Fibroblast of skin of left biceps (primary cell): Measurements from ENCODE around the gene PTPA.
"Not testable (repeated sequence)": the region's sequence is repeated elsewhere in the genome, so short reads cannot be mapped to it uniquely, and the experiment has no call there.

Experiments
- DNase-seq, 2 experiments: peaks; one replicate each; pipeline ENCODE4 v3.0.0-alpha.2; 2013; ENCODE audit warnings: low read depth in 2 of 2

The PTPA gene

DNA sequence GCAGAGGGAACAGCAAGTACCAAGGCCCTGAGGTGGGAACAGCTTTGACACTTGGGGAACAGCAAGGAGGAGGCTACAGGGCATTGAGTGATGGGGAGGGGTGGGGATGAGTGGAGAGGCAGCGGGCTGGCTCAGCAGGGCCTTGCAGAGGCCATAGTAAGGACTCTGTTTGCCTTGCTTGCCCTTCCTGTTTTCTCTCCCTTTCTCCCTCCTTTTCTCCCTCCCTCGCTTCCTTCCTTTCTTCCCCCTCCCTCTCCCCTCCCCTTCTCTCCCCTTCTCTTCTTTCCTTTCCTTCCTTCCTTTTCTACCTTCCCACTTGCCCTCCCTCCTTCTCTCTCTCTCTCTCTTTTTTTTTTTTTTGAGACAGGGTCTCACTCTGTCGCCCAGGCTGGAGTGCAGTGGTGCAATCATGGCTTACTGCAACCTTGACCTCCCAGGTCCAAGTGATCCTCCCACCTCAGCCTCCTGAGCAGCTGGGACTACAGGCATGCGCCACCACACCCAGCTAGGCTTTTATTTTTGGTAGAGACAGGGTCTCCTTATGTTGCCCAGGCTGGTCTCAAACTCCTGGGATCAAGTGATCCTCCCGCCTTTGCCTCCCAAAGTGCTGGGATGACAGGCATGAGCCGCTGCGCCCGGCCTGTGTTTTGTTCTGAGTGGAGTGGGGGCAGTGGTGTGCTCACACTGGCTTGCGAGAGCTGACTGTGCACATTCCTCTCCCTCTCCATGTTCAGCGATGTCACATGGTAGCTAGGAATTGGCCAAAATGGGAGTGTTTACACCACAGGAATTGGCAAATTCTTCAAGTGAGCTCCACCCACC lies 49.7 kb downstream of the PTPA start:
- no peak for DNase-seq

DNA sequence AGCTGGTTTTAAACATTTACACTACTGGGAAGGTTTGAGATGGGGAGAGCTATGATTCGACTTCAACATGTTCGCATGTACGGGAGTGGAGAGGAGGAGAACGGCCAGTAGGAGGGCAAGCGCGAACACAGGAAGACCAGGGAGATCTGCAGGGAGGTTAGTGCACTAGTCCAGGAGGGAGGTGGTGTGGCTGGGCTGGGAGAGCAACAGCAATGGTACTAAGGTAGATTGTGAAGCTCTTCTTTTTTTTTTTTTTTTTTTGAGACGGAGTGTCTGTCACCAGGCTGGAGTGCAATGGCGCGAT lies 50.3 kb downstream of the PTPA start:
- DNase-seq, result no peak

DNA sequence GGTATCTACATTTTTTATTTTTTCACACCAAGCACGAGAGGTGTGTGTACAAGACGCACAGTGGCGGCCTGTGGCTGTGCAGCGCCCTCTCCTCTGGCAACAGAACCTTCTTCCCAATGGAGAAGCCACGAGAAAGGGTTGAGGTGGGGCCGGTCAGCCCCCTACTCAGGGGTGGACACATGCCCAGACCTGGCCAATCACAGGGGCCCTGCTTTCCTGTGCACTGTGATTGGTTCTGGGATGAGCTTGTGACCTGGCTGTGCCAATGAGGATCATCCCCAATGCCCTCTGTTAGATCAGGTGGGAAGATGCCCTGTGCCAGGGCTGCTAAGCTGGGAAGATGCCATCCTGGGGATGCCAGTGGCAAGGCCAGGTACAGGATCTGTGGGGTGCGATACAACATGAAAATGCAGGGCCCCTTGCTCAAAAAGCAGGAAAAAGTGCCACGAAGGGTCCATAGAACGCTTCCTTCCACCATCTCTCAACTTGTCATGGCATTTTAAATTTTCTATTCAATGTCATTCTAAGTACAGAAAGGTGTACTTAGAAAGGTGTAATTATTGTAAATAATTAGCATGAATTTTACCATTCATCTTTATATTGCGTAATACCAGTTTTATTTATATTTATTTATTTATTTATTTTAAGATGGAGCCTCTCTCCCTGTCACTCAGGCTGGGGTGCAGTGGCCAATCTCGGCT lies 51.4 kb downstream of the PTPA start:
- no peak for DNase-seq

DNA sequence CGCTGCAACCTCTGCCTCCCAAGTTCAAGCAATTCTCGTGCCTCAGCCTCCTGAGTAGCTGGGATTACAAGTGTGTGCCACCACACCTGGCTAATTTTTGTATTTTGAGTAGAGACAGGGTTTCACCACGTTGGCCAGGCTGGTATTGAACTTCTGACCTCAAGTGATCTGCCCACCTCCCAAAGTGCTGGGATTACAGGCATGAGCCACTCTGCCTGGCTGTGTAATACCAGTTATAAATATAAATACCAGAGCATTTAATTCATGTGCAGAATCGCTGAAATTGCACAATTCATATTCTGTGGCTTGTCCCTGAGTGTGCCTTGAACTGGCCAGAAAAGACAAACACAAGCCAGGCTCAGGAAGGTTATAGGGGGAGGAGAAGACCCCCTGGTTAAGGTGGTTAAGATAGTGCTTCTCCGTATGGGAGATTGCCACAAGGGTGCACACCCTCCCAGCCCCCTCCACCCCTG lies 52.0 kb downstream of the PTPA start:
- not testable (repeated sequence) for DNase-seq

DNA sequence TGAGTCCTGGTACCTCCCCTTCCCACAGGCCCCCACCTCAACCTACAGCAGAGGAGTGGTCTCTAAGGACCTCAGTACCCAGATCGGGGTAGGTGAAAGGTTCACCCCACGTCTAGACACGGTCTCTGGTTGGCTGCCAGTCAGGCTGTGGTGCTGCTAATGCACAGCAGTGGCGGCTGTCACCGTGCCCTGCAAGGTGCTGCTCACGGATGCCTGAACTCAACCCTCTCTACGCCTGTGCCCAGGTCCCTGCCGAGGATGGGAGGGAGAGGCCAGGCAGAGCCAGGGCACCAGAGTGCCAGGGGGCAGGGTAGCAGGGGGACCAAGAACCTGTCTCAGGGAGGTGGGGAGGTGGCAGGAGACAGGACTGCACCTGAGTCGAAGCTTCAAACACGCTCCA lies 52.5 kb downstream of the PTPA start:
- DNase-seq, result no peak

DNA sequence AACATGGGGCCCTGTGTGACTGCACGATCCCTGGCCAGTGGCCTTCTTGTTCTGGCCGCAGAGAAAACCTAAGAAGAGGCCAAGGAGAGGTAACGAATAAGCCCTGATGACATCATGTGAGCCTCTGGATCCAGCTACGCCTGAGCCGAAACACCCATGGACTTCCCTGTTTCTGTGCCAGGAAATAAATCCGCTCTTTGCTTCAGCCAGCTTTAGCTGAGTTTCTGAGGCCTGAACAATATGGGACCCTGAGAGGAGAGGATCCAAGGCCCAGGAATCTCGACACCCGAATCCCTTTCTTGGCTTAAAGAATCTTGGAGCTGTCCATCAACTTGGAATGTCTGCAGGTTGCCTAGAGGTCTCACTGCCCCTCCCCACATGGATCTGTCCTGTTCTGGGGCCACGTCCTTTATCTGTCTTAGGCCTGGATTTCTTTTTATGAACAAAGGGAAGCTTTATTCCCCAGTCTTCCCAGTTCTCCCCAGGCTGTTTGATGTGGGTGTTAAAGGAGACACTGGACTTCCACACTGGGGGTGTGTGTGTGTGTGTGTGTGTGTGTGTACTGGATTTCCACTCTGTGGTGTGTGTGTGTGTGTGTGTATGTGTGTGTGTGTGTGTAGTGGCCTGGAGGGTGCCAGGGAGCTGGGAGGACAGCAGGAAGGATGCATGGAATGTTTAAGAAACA lies 53.2 kb downstream of the PTPA start:
- DNase-seq, result peak in 1 of 2 experiments; percentile 29

DNA sequence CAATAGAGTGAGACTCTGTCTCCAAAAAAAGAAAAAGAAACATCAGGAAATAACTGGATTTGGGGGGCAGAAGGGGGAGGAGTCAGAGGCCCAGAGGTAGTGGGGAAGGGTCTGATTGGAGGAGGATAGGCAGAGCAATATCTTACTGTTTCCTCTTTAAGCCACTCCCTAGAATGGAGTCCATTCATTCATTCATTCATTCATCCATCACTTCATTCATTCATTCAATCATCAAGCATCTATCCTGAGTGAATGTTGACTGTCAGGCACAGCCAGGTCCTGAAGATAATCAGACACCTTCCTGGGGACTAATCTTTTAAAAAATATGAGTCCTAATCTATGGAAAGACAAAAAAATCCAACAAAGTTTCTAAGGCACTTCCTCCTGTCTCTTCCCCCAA lies 54.0 kb downstream of the PTPA start:
- DNase-seq, result no peak

DNA sequence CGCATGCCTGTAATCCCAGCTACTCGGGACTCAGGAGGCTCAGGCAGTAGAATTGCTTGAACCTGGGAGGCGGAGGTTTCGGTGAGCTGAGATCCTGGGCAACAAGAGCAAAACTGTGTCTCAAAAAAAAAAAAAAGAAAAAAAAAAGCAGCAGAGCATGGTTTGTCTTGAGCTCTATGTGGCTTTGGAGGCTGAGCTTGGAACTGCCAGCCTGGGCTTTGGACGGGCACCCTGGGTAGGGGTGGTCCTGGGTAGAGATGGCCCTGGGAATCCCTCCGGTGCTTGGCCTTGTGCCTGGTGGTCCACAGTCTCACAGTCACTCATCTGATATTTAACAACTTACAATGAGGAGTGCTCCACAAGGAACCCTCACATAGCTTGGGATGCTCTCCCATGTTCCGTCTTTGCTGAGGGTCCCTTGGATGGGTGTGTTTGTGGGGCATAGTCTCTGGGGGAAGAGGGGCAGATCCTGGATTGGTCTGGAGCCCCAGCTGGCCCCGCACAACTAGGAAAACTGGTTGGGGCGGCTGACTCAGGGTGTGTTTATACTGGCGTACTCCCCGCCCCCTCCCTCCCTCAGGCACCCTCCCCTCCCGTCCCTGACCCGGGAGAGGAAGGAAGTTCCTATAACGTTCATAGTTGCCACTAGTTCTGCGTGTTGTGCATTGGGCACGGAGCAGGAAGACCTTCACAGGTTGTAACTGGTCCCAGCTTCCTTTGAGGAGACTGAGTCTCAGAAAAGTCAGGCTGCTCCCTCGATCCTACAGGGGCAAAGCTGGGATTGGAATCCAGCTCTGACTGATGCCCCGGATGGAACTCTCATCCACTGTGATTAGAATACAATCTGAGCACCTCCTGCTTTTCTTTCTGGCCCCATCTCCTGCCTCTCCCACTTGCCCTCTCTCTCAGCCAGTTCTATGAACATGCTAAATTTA lies 55.7 kb downstream of the PTPA start:
- no peak for DNase-seq

DNA sequence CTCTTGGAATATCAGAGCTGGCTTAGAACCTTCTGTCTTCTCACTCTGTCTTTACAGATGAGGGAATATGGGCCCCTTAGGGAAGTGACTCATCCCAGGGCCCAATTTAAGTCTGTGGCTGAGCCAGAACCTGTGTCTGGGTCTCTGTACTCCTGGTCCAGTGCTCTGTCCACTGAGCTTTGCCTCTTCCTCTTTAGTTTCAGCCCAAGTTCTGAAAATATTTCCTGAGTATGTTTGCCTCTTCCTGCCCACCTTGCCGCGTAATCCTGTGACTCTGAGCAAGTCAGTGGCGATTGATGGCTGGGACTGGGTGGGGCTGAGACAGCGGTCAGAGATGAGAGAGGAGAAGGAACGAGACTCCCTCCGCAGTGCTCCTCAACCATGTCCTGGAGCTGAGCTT lies 59.0 kb downstream of the PTPA start:
- no peak for DNase-seq

DNA sequence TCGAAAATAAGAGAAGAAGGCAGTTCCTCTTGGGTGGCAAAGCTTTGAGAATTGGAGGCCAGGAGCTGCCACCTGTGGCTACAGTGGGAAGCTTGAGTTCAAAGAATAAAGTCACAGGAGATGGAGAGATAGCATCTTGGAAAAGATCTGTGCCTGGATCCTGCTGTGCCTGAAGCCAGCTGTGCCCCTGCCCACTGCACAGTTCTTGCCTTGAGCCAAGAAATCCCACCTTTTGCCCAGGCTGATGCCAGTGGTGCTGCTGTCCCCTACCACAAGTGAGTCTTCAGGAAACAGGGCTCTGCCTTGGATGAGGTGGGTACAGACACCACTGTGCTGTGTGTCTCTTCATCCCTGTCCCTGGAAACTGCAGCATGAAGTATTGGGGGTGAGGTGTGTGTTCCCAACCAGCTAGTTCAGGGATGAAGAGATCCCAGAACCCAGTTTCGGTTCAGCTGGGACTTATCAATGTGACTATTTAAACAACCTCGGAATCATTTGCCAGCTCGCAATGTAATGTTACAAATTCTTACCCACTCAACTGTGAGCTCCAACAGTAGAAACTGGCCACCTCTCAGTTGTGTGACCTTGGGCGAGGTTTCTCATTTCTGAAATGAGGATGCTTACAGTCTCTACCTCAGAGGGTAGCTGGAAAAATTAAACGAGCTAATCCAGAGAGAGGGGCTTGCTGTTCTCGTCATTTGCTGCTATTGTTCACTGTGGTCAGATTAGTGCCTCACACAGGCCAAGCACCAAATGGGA lies 61.0 kb downstream of the PTPA start:
- no peak for DNase-seq

DNA sequence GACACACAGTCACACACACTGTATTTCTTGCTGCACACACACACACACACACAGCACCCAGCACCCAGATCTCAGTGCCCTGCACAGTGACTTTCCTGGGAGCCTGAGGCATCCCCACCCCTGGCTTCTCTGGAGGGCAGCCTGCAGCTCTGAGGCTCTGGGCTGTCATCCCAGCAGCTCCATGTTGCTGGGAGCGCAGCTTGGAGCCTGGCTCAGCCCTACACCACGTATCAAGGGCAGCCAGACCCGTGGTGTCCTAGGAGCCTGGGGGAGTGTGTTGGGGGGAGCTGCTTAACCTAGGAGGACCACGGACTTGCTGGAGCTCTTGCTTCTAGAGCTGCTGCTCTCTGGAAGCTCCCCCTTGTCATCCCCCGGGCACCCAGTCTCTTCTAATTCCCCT lies 61.6 kb downstream of the PTPA start:
- no peak for DNase-seq

DNA sequence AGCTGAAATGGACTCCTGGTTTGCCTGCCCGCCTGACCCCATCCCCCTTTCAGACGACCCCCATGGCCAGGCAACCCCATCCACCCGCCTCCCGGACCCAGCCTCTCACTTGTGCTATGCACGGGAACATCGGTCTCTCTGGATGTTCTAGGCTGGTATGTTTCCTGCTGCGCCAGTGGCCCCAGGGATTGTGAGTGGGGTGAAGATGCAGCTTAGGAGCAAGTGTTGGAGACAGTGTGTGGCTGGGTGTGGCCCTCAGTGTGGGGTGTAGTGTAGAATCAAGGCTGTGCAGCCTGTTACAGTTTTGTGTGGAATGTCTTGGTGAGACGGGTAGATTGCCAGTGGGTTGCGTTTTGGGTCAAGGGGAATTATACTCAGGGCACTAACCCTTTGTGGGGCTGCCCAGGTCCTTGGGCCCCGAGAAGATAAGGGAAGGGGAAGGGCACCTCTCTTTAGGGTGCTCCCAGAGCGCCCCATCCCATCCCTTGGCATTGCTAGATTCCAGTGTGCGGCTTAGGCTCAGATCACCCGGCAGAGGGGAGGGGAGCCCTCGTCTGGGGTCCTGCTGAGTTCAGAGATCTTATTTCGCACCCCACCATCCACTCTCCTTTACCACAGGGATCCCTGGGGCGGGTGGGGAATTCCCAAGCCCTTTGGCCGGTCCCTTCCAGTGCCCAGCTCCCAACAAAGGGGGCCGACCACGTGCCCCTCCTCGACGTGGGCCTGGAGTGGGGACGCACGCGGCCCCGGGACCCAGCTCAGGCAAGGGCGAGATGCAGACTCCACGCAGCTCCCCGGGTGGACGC lies 62.3 kb downstream of the PTPA start:
- no peak for DNase-seq

DNA sequence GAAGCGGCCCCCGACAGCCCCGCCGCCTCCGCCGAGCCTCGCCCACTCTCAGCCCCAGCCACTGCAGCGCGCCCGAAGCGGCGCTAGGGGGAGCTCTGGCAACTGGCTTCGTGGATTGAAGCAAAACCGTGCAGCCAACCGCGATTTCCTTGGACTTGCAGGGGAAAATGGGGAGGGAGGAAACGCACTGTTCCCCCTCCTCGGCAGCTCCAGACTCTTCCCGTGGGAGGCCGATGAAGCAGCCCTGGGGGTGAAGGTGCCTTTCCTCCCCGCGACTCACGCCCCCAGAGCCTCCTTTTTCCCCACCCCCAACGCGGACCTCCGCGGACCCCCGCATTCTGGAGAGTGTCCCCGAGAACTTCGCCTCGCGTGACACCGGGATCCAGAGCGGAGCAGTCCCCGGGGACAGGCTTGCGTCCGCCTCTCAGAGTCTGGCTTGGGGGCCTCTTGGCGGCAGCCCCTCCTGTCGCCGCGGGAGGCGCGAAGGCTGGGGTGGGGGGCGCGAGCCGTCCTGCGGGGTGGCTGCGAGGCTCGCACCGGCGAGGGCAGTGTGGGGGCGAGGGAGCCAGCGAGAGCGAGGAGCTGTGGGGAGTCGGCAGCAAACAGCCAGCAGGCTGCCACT lies 63.0 kb downstream of the PTPA start:
- peak; percentile 74 to 82 for DNase-seq

DNA sequence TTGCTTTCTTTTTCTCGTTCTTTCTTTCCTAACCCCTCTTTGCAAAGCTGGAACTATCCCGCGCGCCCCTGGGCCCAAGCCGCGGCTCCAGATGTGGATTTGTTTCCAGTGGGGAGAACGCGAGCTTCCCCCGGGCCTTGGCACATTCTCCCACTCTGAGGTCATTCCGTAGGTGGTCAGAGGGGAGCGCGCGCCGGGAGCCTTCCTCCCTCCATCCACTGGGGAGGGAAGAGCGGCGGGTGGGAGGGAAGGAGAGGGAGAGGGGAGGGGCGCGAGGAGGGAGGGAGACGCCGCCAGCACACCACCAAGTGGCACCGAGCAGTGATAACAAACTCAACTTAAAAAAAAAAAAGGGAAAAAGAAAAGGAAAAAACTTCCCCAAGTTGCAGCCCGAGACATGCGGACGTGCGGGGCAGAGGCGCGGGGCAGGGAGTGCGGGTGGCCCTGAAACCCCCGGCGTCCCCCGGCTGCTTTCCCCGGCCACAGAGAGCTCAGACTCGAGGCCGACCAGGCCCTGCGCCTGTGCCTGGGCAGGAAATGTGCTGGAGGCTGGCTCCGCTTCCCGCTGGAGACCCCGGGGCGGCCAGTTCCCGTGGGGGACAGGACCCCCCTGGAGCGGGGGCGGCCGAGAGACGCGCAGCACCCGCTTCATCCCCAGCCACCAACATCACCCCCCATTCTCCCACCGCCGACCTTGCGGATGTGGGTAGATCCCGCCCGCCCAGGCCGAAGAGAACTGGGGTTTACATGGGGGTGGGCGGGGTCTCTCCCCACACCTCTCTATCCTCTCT lies 63.7 kb downstream of the PTPA start:
- peak; percentile 88 for DNase-seq

DNA sequence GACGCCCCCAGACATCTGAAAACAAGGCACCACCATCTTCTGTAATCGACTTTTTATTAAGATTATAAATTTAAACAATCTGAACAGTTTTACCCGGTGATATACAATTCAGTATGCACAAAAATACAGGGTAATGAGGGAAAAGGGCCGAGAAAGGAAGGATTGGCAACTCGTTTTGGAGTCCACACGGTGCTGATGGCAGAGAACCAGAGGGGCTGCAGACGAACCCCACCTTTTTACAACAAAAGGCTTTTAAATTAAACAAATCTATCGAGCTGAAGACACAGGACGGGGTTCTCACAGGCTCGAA lies 64.3 kb downstream of the PTPA start:
- no peak for DNase-seq

DNA sequence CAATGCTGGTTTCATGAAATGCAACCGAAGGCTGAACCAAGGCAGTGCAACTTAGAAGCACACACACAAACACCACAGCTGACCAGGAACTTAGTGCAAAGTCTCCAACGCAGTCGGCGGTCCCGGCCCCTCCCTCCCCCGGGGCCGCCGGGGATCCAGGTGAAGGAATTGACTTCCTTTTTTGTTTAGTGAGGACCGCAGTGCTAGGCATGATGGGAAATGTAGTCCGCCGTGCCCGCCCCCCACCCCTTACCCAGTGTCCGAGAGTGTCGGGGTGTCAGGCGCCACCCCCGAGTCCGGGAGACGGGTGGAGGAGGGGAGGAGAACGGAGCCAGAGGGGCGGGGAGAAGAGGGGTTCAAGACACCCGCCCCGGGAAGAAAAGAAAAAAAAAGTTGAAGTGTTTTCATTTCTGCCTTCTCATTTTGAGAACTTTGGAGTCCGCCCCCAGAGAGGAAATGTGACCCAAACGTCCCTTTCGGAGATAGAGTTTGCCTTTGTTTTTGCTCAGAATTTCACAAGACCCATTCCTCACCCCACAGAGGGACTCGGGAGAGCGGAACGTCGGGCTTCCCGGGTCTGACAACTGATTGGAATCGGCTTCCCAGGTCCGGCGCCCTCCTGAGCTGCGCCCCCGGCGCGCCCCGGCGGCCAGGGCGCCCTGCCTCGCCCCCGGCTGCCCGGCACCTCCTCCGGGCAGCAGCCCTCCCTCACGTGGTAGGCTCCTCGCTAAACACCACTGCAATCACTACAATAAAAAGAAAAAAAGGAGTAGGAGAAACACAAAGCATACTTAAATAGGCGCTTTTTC lies 64.8 kb downstream of the PTPA start:
- peak; percentile 76 to 83 for DNase-seq

DNA sequence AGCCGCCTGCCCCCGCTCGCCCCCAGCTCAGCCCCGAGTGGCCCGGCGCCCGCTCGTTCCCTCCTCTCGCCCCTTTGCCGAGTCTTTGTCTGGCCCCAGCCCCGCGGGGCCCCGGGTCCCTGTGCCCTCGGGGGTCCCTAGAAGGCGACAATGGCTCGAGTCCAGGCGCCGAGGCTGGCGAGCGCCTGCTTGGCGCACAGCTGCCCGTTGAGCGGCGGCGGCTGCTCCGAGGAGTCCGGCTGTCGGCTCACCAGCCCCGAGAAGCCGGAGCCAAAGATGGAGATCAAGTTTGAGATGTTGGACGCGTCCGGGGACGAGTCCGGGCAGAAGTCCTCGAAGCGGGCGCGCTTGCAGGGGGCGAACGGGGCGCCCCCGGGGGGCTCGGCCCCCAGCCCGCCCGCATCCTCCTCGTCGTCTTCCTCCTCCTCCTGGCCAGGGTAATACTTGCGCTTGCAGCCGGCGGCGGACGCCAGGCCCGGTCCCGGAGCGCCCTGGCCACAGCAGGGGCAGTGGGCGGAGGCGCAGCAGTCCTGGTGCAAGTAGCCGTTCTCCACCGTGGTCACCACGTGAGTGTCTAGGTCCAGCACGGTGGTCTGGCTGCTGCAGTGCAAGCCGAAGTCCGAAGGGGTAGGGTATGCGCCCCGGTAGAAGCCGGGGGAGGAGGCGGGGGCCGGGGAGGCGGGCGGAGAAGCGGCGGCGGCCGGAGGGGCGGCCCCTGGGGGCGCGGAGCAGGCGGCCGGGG lies 65.7 kb downstream of the PTPA start:
- no peak for DNase-seq

DNA sequence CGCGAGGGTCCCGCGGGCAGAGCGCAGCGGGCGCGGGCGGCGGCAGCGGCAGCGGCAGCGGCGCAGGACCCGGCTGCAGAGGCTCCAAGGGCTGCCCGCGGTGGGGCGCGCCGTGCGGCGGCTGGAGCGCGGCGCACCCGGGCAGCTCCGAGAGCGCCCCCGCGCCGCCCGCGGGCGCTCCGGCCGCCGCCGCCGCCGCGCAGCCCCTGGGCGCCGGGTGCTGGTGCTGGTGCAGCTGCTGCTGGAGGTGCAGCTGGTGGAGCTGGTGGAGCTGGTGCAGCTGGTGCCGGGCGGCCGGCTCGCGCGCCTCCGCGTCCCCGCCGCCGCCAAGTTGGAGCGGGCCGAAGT lies 66.2 kb downstream of the PTPA start:
- no peak for DNase-seq
